DMS153 treated with DMSO at 0.1 percent for 48 hours (cell line): Measurements from ENCODE around the gene CDH3.

Source experiments
- DNase-seq: peaks from one replicate; lab custom pipeline; 2025; ENCODE audit not compliant: unreplicated experiment; lab: John Stamatoyannopoulos, UW

Gene CDH3

DNA sequence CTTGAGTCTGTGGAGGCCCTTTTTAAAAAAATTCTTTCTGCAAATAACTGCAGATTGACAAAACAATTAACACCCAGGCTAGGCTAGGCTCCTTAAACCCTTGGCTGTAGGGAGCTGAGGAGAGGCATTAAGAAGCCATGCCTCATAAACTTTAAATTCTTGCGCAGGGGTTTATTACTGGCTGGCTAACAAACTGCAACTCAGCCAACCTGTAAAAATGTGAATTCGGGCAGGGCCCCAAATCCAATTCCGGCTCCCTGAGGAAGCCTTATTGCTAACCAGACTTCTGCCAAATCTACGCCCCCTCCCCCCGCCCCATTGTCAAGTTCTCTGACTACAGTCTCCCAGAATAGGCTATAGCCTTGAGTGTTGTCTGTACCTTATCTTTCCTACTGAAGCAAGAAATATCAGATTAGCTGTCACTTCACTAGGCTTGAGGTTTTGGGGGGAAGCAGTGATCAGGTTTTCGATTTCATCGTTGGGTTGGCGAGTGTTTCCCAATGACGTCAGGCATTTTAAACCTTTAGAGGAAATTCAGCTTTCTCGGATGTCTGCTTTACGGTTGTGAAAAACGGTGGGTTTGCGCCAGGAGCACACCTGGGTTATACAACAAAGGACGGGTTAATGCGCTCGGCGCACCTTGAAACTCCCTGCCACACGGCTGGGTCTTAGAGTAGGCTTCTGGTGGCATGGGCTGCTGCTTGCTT, 2.0 kb downstream of the CDH3 start:
- no peak for DNase-seq

DNA sequence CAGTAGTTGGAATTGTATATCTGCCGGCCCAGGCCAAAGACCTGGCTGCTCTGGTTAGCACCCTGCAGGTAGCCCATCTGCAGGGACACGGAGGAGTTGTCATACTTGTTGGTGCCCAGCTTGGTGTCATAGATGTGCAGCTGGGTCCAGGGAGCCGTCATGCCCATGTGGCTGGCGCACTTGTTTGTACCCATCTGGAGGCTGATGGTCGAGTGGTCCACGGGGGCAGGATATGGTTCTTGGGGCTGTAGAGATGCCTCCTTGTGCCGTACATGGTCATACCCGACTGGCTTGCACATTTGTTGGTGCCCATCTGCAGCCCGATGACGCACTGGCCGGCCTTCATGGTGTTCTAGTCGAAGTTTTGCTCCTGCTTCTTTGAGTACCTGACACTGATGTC, 6.0 kb downstream of the CDH3 start:
- no peak for DNase-seq

- no peak for DNase-seq
Observed at GRCh38 chr16:68652659-68653058, 7.5 kb downstream of the CDH3 start.

GRCh38 chr16:68655806-68656205, 10.7 kb downstream of the CDH3 start:
- DNase-seq, result no peak

- DNase-seq, result no peak
Observed at GRCh38 chr16:68656751-68657150, 11.6 kb downstream of the CDH3 start.

GRCh38 chr16:68658341-68658973, 13.3 kb downstream of the CDH3 start:
- no peak for DNase-seq

GRCh38 chr16:68658974-68659360, 13.9 kb downstream of the CDH3 start:
- DNase-seq, result no peak

GRCh38 chr16:68659412-68660358, 14.6 kb downstream of the CDH3 start:
- DNase-seq, result no peak

- DNase-seq, result no peak
Observed at GRCh38 chr16:68660359-68660795, 15.3 kb downstream of the CDH3 start.

DNA sequence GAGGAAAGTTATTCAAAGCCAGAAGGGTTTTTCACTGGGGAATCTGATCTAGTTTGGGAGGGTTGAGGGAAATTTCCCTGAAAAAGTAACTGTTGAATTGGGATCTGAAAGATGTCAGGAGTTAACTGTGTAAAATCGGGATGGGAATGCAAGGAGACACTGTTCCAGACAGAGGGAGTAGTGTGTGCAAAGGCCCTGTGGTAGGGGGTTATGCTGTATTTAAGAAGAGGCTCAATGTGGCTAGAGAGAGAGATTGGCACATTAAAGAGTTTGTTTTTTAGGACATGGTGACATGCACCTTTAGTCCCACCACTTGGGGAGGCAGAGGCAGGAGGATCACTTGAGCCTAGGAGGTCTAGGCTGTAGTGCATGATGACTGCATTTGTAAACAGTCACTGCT, 16.9 kb downstream of the CDH3 start:
- DNase-seq, result no peak

- DNase-seq, result no peak
Observed at GRCh38 chr16:68664297-68664696, 19.2 kb downstream of the CDH3 start.

GRCh38 chr16:68665501-68665900, 20.4 kb downstream of the CDH3 start:
- DNase-seq, result no peak

DNA sequence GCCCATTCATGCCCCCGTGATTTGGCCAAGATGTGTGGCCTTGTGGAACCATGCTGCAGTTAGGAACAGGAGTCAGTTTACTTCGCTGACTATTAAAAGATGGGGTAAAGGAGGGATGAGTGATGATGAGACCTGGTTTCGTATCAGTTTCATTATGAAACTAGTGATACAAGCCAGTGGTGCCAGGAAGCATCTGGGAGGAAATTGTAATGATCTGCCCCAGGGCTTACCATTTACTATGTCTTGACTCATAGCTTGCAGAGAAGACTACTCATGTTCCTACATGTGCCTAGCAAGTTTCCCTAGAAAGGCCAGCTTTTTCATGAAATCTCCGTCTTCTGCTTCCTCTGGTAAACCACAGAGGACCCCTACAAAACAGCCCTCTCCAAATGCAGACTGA, 23.2 kb downstream of the CDH3 start:
- DNase-seq, result no peak

- no peak for DNase-seq
Observed at GRCh38 chr16:68676113-68676860, 31.2 kb downstream of the CDH3 start.

GRCh38 chr16:68681038-68681437, 35.9 kb downstream of the CDH3 start:
- DNase-seq, result no peak

DNA sequence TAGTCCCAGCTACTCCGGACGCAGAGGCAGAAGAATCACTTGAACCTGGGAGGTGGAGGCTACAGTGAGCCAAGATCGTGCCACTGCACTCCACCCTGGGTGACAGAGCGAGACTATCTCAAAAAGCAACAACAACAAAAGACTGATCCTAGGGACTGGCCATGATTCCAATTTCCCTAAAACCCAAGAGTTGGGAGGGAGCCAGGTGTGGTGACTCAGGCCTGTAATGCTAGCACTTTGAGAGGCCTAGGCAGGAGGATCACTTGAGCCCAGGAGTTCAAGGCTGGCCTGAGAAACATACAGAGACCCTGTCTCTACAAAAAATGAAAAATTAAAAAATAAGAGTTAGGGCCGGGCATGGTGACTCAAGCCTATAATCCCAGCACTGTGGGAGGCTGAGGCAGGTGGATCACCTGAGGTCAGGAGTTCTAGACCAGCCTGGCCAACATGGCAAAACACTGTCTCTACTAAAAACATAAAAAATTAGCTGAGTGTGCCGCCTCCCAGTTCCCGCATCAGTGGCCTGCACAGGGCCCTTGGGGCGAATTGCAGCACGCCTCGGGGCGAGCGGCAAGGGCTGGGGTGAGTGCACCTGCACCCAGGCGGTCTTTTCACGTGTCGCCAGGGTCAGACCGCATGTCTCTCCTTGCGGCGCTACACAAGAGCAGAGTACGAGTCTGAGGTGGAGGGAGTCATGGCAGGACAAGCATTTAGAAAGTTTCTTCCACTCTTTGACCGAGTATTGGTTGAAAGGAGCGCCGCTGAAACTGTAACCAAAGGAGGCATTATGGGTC, 40.8 kb downstream of the CDH3 start:
- no peak for DNase-seq

- no peak for DNase-seq
Observed at GRCh38 chr16:68686905-68687304, 41.8 kb downstream of the CDH3 start.

DNA sequence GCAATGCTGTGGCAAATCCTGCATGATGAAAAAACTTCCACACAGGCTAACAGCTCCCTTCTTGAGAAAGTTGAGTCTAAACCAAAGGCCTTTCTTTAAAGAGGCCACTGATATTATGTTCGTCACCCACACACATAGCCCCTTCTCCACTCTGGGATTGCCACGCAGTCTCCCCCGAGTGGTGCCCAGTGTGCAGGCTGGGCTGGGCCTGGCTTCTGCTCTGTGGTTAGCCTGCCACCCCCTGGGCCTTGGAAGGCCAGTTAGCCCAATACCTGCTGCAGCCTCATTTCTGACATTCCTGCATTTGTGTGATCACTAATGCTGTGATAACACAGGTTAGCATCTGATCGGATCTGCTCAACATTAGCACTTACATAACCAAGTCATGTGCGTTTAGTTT, 44.8 kb downstream of the CDH3 start:
- no peak for DNase-seq

- DNase-seq, result no peak
Observed at GRCh38 chr16:68695575-68695974, 50.5 kb downstream of the CDH3 start.

- DNase-seq, result no peak
Observed at GRCh38 chr16:68696514-68696913, 51.4 kb downstream of the CDH3 start.
